Osteoblast (primary cell): ENCODE data around the gene UNC5C. TPM values are rescaled to one million over a fixed set of nuclear protein-coding genes. Genes with fewer than 3 reads are reported as not detected.

Source experiments
- DNase-seq: peaks from one replicate; pipeline ENCODE4 v3.0.0; 2011; ENCODE audit warnings: low spot score, mixed read lengths; ENCODE audit not compliant: insufficient read length; ENCODE audit errors: missing footprints
- H2AFZ ChIP-seq: 2 replicates; pipeline ENCODE4 v1.6.0; 2011; ENCODE audit warnings: mild to moderate bottlenecking, low read length
- H3K27ac ChIP-seq: 2 replicates; pipeline ENCODE4 v1.5.1; 2011; ENCODE audit warnings: mild to moderate bottlenecking, low read depth, low read length, moderate library complexity
- H3K27me3 ChIP-seq: 2 replicates; pipeline ENCODE4 v1.6.0; 2012; ENCODE audit warnings: mild to moderate bottlenecking, control low read depth, inconsistent platforms, low read length, moderate library complexity; ENCODE audit not compliant: insufficient read depth
- H3K36me3 ChIP-seq: 2 replicates; pipeline ENCODE4 v1.5.1; 2011; ENCODE audit warnings: mild to moderate bottlenecking, low read length, control low read depth, moderate library complexity; ENCODE audit not compliant: insufficient read depth
- H3K4me1 ChIP-seq: 2 replicates; pipeline ENCODE4 v1.5.1; 2011; ENCODE audit warnings: mild to moderate bottlenecking, low read length, control low read depth, moderate library complexity; ENCODE audit not compliant: insufficient read depth
- H3K4me2 ChIP-seq: 2 replicates; pipeline ENCODE4 v1.6.0; 2011; ENCODE audit warnings: mild to moderate bottlenecking, low read length; ENCODE audit not compliant: insufficient read depth
- H3K4me3 ChIP-seq: fragments of 200-600 bp; sonication (generic); 3 replicates; pipeline ENCODE4 v1.5.1; 2012; ENCODE audit warnings: mild to moderate bottlenecking, low read length, inconsistent platforms; ENCODE audit not compliant: insufficient read depth
- H3K79me2 ChIP-seq: 2 replicates; pipeline ENCODE4 v1.6.0; 2012; ENCODE audit warnings: mild to moderate bottlenecking, low read length, control low read depth, inconsistent platforms; ENCODE audit not compliant: insufficient read depth
- H3K9me3 ChIP-seq: 2 replicates; pipeline ENCODE4 v1.5.1; 2011; ENCODE audit warnings: low read depth, low read length, control low read depth
- H4K20me1 ChIP-seq: 2 replicates; pipeline ENCODE4 v1.6.0; 2012; ENCODE audit warnings: mild to moderate bottlenecking, low read length, control low read depth; ENCODE audit not compliant: insufficient read depth
- total RNA-seq: library from RNA; depleted of rRNA; stranded (reverse); fragments of >200 nt; gene quantifications from 2 replicates; pipeline ENCODE4 v1.2.3, GENCODE V29; 2012
- TF ChIP-seq, protein P1 (sequence below): IDR thresholded peaks from 2 replicates; pipeline ENCODE4 v1.5.1; 2011; ENCODE audit warnings: mild to moderate bottlenecking, low read depth, low read length, moderate library complexity; ENCODE audit errors: extremely low read depth

UNC5C gene
- total RNA-seq, 1 donor, result 9.0 TPM

DNA sequence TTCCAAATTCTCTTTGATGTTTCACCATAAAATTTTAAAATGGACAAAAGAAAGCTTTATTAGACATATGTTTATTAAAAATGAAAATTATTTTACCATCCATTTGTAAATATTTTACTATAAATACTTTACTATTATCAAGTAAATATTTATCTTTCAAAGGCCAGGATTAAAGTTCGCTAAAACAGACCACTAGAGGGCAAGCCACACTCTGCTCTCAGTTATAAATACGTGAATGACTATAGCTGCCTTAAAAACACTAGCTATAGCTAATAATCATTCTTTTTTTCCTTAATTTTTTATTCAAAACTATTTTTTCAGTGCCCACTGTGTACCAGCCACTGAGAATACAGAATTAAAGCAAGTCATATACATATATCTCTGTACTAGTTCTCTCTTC, 38.6 kb downstream of the UNC5C start:
- Histone ChIP-seq H3K79me2 (no peaks in the 10 kb centered on the region), H3K9me3 (no peaks in the 10 kb centered on the region), H3K4me2 (no peak overlapping the region), H3K27me3 (no peaks in the 10 kb centered on the region), H3K27ac (no peak overlapping the region), H2AFZ (no peak overlapping the region), H3K36me3 (no peaks in the 10 kb centered on the region), H3K4me1 (peaks cover 40% of the 10 kb centered on the region), H3K4me3 (no peak overlapping the region), H4K20me1 (no peaks in the 10 kb centered on the region)
- TF ChIP-seq, protein P1, sequence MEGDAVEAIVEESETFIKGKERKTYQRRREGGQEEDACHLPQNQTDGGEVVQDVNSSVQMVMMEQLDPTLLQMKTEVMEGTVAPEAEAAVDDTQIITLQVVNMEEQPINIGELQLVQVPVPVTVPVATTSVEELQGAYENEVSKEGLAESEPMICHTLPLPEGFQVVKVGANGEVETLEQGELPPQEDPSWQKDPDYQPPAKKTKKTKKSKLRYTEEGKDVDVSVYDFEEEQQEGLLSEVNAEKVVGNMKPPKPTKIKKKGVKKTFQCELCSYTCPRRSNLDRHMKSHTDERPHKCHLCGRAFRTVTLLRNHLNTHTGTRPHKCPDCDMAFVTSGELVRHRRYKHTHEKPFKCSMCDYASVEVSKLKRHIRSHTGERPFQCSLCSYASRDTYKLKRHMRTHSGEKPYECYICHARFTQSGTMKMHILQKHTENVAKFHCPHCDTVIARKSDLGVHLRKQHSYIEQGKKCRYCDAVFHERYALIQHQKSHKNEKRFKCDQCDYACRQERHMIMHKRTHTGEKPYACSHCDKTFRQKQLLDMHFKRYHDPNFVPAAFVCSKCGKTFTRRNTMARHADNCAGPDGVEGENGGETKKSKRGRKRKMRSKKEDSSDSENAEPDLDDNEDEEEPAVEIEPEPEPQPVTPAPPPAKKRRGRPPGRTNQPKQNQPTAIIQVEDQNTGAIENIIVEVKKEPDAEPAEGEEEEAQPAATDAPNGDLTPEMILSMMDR, result peak; percentile 78
- DNase-seq, result no peak

DNA sequence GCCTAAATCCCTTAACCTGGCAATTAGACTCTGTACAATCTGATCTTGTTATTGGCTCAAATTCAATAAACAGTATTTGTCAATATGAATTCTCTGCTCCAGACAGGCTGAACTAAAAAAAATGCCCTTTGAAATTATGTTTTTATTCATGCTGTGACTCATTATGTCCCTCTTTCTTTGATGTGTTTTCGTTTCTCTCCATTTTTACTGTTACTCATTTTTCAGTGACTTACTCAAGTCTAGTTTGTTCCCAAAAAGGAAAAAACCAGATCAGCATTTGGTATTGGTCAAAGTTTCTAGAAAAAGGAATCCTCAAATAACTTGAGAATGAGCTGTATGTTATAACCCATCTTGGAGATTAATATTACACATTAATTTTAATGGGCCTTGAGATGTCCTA, 40.4 kb downstream of the UNC5C start:
- H3K4me2 ChIP-seq, result no peak overlapping the region
- TF ChIP-seq, protein P1, result no peak

DNA sequence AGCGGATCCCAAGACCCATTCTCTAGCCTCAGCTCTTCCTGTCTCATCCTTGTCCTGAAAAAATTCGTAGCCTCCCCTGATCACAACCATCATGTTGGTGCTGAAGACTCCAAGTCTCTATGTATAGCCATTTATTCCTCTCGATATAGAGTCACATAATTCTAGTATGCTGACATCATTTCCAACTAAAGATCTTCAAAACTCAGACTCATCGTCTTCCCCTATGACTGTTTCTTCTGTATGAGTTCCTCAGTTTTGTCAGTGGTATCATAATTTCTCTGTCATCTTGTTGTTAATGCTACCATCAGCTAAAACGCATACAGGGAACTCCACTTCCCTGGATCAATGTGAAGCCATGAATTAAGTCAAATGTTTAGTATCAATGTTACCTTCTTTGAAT, 41.2 kb downstream of the UNC5C start:
- H3K9me3 ChIP-seq, result no peaks in the 10 kb centered on the region
- TF ChIP-seq, protein P1, result no peak
- no peak for DNase-seq
- H2AFZ ChIP-seq, result no peak overlapping the region
- no peaks in the 10 kb centered on the region for H3K27me3 ChIP-seq
- no peak overlapping the region for H3K4me3 ChIP-seq
- no peaks in the 10 kb centered on the region for H4K20me1 ChIP-seq
- no peaks in the 10 kb centered on the region for H3K79me2 ChIP-seq
- peaks cover 43% of the 10 kb centered on the region for H3K4me1 ChIP-seq
- no peaks in the 10 kb centered on the region for H3K36me3 ChIP-seq
- no peak overlapping the region for H3K27ac ChIP-seq
- H3K4me2 ChIP-seq, result no peak overlapping the region

More for the DNA sequence above, 40.4 kb downstream of the UNC5C start:
- no peak overlapping the region for H3K27ac ChIP-seq
- H3K4me3 ChIP-seq, result no peak overlapping the region
- peaks cover 43% of the 10 kb centered on the region for H3K4me1 ChIP-seq
- H3K79me2 ChIP-seq, result no peaks in the 10 kb centered on the region
- H4K20me1 ChIP-seq, result no peaks in the 10 kb centered on the region
- no peaks in the 10 kb centered on the region for H3K36me3 ChIP-seq
- no peak overlapping the region for H2AFZ ChIP-seq
- H3K9me3 ChIP-seq, result no peaks in the 10 kb centered on the region
- H3K27me3 ChIP-seq, result no peaks in the 10 kb centered on the region
- no peak for DNase-seq

DNA sequence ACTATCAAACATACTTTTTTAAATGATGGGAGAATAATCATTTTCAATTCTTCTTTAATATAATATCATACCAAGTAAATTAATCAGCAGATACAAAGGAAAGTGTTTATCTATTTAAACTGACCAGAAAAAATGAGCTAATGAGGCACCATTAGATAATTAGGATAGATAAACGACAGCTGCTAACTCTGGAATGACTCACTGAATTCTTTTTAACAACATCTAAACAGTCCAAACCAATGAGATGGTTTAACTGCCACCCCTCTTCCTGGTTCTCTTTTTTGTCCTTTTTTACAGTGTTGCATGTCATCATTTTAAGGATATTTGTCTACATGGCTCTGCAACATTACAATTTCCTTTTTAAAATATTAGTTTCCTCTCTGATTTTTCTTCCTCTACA, 41.6 kb downstream of the UNC5C start:
- H3K4me2 ChIP-seq, result no peak overlapping the region

More for the DNA sequence above, 41.6 kb downstream of the UNC5C start:
- Histone ChIP-seq H3K4me1 (peaks cover 43% of the 10 kb centered on the region), H3K9me3 (no peaks in the 10 kb centered on the region), H3K4me3 (no peak overlapping the region), H3K27ac (no peak overlapping the region), H3K36me3 (no peaks in the 10 kb centered on the region), H4K20me1 (no peaks in the 10 kb centered on the region), H3K27me3 (no peaks in the 10 kb centered on the region), H2AFZ (no peak overlapping the region), H3K79me2 (no peaks in the 10 kb centered on the region)
- TF ChIP-seq, protein P1, result no peak
- no peak for DNase-seq
